Natural killer cell (primary cell): ENCODE results near the gene ZBTB40. TPM values are rescaled to one million over a fixed set of nuclear protein-coding genes. Genes with fewer than 3 reads are reported as not detected.

Source experiments
- ATAC-seq, 3 donors: fragments of 150-1000 bp in 2 of 3; fragments of 200-7000 bp in 1 of 3; cut with Tn5 transposase; 1 replicate in 1 of 3; 2 replicates in 2 of 3; pipeline ENCODE4 v1.10.0; 2021; ENCODE audit warnings: mild to moderate bottlenecking in 2 of 3, moderate library complexity in 2 of 3
- DNase-seq, 2 donors: peaks; one replicate each; pipeline versions ENCODE4 v3.0.0 to v3.0.0-alpha.2; 2013 to 2021; ENCODE audit warnings: mixed read lengths in 1 of 2
- H3K27ac ChIP-seq: one replicate; pipeline ENCODE4 v1.5.1; 2013; ENCODE audit warnings: mild to moderate bottlenecking, low read length
- H3K27me3 ChIP-seq: one replicate; pipeline ENCODE4 v1.6.1; 2013; ENCODE audit warnings: low read length; ENCODE audit not compliant: control insufficient read depth, insufficient read depth
- H3K36me3 ChIP-seq: one replicate; pipeline ENCODE4 v1.6.1; 2013; ENCODE audit warnings: low read length; ENCODE audit not compliant: control insufficient read depth, insufficient read depth
- H3K4me1 ChIP-seq: one replicate; pipeline ENCODE4 v1.6.1; 2013; ENCODE audit warnings: low read length; ENCODE audit not compliant: control insufficient read depth, insufficient read depth
- H3K4me3 ChIP-seq: one replicate; pipeline ENCODE4 v1.5.1; 2013; ENCODE audit warnings: low read length
- H3K9me3 ChIP-seq: one replicate; pipeline ENCODE4 v1.6.1; 2013; ENCODE audit warnings: low read length; ENCODE audit not compliant: control insufficient read depth, insufficient read depth
- H3K27ac Mint-ChIP-seq, 2 donors: one replicate each; pipeline ENCODE4 v1.8.0; 2022; ENCODE audit warnings: mild to moderate bottlenecking in 2 of 2, mixed read lengths in 2 of 2, moderate library complexity in 1 of 2
- H3K27me3 Mint-ChIP-seq, 2 donors: one replicate each; pipeline ENCODE4 v1.8.0; 2022; ENCODE audit warnings: low read depth in 2 of 2, mixed read lengths in 2 of 2
- H3K36me3 Mint-ChIP-seq: one replicate; pipeline ENCODE4 v1.8.0; 2022; ENCODE audit warnings: mixed read lengths
- H3K4me1 Mint-ChIP-seq, 2 donors: one replicate each; pipeline ENCODE4 v1.8.0; 2022; ENCODE audit warnings: mixed read lengths in 2 of 2
- H3K4me3 Mint-ChIP-seq: one replicate; pipeline ENCODE4 v1.8.0; 2022; ENCODE audit warnings: mild to moderate bottlenecking, moderate library complexity, mixed read lengths
- H3K9me3 Mint-ChIP-seq, 2 donors: one replicate each; pipeline ENCODE4 v1.8.0; 2022; ENCODE audit warnings: mixed read lengths in 2 of 2
- CTCF ChIP-seq: fragments of 200-600 bp; IDR thresholded peaks from one replicate; pipeline ENCODE4 v1.8.0; 2022; ENCODE audit warnings: antibody characterized with exemption
- WGBS: methylation state at CpG from one replicate; pipeline ENCODE4 v1.1.7; 2013; ENCODE audit warnings: missing lambda C conversion rate; ENCODE audit not compliant: insufficient coverage; 5-methylcytosine and 5-hydroxymethylcytosine counted together
- intact Hi-C: fragments of 100-400 bp; cut with micrococcal nuclease; formaldehyde crosslinking; loops from one replicate; pipeline ENCODE4 v1.14.2; 2022
- total RNA-seq, 4 donors: library from RNA; stranded (reverse); fragments of 120-200 nt in 1 of 4; gene quantifications; one replicate each; pipeline versions ENCODE4 v1.2.3 to v1.2.4, GENCODE V29; 2013 to 2022

The ZBTB40 gene
- total RNA-seq, 3 donors from 2014 or later (not counting 1 experiment from before 2014, with no cell fraction given), result 32.9 to 37.6 (median 36.7) TPM

- DNase-seq, result no peak
- no peak for ATAC-seq
- Histone ChIP-seq H3K27me3 (no peaks in the 10 kb centered on the region), H3K4me1 (no peaks in the 10 kb centered on the region), H3K36me3 (peaks cover 19% of the 10 kb centered on the region), H3K27ac (no peak overlapping the region), H3K4me3 (no peak overlapping the region), H3K9me3 (no peaks in the 10 kb centered on the region)
- 97% methylated on average over 2 of the region's 2 CpGs for WGBS
- Mint-ChIP-seq H3K9me3 (peaks cover 2 to 3% of the 10 kb centered on the region in 2 donors), H3K27ac (no peak overlapping the region), H3K4me1 (peaks cover 9 to 14% of the 10 kb centered on the region in 2 donors), H3K4me3 (no peak overlapping the region), H3K36me3 (peaks cover 15% of the 10 kb centered on the region), H3K27me3 (no peaks in the 10 kb centered on the region)
- TF ChIP-seq CTCF, result no peak
- intact Hi-C loops, result no loop called here
These were observed 38.7 kb downstream of the ZBTB40 start for GRCh38 chr1:22490309-22490708.

- H3K27ac Mint-ChIP-seq, result no peak overlapping the region
- H3K9me3 Mint-ChIP-seq, result no peaks in the 10 kb centered on the region
- no peaks in the 10 kb centered on the region for H3K9me3 ChIP-seq
- 94% methylated on average over 7 of the region's 10 CpGs for WGBS
- ATAC-seq, result no peak
- no peak overlapping the region for H3K4me3 Mint-ChIP-seq
- no peaks in the 10 kb centered on the region for H3K27me3 ChIP-seq
- no peaks in the 10 kb centered on the region for H3K4me1 ChIP-seq
- H3K36me3 ChIP-seq, result peaks cover 30% of the 10 kb centered on the region
- peaks cover 15% of the 10 kb centered on the region for H3K36me3 Mint-ChIP-seq
- peaks cover 0 to 7% of the 10 kb centered on the region in 2 donors for H3K4me1 Mint-ChIP-seq
- H3K27ac ChIP-seq, result no peak overlapping the region
- no peak for DNase-seq
- H3K27me3 Mint-ChIP-seq, result no peaks in the 10 kb centered on the region
- H3K4me3 ChIP-seq, result no peak overlapping the region
- TF ChIP-seq CTCF, result no peak
- intact Hi-C loops, result no loop called here
These were observed 40.5 kb downstream of the ZBTB40 start for GRCh38 chr1:22491995-22492715.

- DNase-seq (no peak), ATAC-seq (peak in 1 of 3 donors; percentile 39)
- no peak overlapping the region for H3K4me3 Mint-ChIP-seq
- WGBS, result 94% methylated on average over 2 of the region's 2 CpGs
- peaks cover 0 to 14% of the 10 kb centered on the region in 2 donors for H3K4me1 Mint-ChIP-seq
- Histone ChIP-seq H3K27ac (no peak overlapping the region), H3K36me3 (peaks cover 32% of the 10 kb centered on the region), H3K9me3 (no peaks in the 10 kb centered on the region), H3K4me1 (no peaks in the 10 kb centered on the region), H3K4me3 (no peak overlapping the region), H3K27me3 (no peaks in the 10 kb centered on the region)
- intact Hi-C loops, result no loop called here
- no peak for TF ChIP-seq CTCF
- H3K36me3 Mint-ChIP-seq, result peaks cover 15% of the 10 kb centered on the region
- no peaks in the 10 kb centered on the region for H3K27me3 Mint-ChIP-seq
- no peaks in the 10 kb centered on the region for H3K9me3 Mint-ChIP-seq
- H3K27ac Mint-ChIP-seq, result peak overlapping the region in 1 of 2 donors; percentile 29
These were observed 42.5 kb downstream of the ZBTB40 start for GRCh38 chr1:22494144-22494543.
